ENCODE results near the gene SLX4IP.

DNA sequence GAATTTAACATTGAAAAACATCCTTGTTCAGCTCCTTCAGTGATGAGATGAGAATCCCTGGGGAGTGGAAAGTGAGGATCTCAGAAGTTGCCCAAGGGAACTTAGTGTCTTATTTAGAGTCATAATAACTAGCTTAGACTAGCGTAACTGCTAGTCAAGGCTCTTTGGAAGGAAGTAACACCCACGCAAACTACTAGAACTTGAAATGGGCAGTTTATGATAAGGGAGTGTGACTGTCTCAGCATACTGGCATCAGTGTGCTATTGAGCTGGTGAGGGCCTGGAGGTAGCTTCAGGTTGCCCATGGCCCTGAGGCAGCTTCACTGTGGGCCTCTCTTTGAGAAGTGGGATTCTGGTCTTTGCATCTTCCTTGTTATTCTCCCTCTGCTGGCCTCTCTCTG is 40.1 kb downstream of the SLX4IP start:
- TF ChIP-seq, protein P1, sequence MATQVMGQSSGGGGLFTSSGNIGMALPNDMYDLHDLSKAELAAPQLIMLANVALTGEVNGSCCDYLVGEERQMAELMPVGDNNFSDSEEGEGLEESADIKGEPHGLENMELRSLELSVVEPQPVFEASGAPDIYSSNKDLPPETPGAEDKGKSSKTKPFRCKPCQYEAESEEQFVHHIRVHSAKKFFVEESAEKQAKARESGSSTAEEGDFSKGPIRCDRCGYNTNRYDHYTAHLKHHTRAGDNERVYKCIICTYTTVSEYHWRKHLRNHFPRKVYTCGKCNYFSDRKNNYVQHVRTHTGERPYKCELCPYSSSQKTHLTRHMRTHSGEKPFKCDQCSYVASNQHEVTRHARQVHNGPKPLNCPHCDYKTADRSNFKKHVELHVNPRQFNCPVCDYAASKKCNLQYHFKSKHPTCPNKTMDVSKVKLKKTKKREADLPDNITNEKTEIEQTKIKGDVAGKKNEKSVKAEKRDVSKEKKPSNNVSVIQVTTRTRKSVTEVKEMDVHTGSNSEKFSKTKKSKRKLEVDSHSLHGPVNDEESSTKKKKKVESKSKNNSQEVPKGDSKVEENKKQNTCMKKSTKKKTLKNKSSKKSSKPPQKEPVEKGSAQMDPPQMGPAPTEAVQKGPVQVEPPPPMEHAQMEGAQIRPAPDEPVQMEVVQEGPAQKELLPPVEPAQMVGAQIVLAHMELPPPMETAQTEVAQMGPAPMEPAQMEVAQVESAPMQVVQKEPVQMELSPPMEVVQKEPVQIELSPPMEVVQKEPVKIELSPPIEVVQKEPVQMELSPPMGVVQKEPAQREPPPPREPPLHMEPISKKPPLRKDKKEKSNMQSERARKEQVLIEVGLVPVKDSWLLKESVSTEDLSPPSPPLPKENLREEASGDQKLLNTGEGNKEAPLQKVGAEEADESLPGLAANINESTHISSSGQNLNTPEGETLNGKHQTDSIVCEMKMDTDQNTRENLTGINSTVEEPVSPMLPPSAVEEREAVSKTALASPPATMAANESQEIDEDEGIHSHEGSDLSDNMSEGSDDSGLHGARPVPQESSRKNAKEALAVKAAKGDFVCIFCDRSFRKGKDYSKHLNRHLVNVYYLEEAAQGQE (IDR thresholded peaks at IDR 0.05; ENCODE audit: insufficient read depth in 1 of 2, low read depth in 2 of 2, low read length in 2 of 2) = no peak
- TF ChIP-seq POLR2AphosphoS5 (IDR thresholded peaks at IDR 0.05; ENCODE audit: low read depth, low read length) (no peak), TAF1 (IDR thresholded peaks at IDR 0.05; ENCODE audit: borderline replicate concordance, insufficient read depth, low read length) (no peak), SIN3A (IDR thresholded peaks at IDR 0.05; ENCODE audit: borderline replicate concordance, insufficient read depth, low read length) (no peak)

Data from PFSK-1 (cell line).